Stimulated activated CD8-positive, alpha-beta memory T cell treated with anti-CD3 and anti-CD28 coated beads, Interleukin-2, amount 100 ng/mL, for 1 hour (primary cell): Measurements from ENCODE around the gene PRM2.
"Not testable (repeated sequence)": the region's sequence is repeated elsewhere in the genome, so short reads cannot be mapped to it uniquely, and the experiment has no call there.

Experiments
- DNase-seq, 2 donors: peaks; one replicate each; pipeline ENCODE4 v3.0.0-alpha.2; 2020; ENCODE audit warnings: low read depth in 2 of 2

PRM2 gene

DNA sequence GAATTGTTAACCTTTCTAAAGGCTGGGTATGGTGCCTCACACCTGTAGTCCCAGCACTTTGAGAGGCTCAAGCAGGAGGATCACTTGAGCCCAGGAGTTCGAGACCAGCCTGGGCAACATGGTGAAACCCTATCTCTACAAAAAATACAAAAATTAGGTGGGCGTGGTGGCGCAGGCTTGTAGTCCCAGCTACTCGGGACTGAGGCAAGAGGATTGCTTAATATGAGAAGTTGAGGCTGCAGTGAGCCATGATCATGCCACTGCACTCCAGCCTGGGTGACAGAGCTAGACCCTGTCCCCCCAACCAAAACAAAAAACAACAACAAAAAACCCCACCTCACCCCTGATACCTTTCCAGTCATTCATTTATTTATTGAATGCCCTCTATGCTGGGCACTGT lies 13.4 kb upstream of the PRM2 start:
- not testable (repeated sequence) for DNase-seq

DNA sequence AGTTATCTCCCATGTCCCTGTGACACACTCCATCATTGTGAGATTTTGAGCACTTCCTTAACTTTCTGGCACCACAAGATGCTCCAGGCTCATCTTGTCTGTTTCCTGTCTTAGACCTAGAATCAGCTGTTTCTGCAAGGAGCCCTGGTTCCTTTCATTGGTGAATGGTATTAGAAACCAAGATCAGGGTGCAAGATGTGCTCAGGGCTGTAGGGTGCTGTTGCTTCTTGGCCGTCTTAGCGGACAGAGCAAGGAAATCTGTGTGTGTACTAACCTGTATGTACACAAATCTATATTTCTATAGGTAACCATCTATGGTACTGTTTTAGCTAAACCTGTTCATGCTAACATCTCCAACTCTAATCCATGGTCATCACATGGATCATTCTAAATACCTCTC lies 12.9 kb upstream of the PRM2 start:
- DNase-seq = no peak

DNA sequence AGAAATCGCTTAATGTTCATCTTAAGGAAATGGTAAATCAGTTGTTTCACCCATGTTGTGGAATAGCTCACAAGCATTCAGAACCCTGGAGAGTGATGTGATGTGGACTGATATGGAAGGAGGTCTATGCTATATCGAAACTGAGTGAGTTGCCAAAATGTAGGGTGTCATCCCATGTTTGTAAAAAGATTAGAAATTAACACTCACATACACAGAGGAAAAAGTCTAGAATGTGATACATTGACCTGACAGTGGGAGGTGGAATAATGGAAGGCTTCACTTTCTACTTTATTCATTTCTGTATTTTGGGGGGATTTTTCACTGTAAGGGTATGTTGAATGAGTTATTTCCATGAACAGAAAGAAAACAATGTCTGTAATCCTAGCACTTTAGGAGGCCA lies 9.6 kb upstream of the PRM2 start:
- no peak for DNase-seq

DNA sequence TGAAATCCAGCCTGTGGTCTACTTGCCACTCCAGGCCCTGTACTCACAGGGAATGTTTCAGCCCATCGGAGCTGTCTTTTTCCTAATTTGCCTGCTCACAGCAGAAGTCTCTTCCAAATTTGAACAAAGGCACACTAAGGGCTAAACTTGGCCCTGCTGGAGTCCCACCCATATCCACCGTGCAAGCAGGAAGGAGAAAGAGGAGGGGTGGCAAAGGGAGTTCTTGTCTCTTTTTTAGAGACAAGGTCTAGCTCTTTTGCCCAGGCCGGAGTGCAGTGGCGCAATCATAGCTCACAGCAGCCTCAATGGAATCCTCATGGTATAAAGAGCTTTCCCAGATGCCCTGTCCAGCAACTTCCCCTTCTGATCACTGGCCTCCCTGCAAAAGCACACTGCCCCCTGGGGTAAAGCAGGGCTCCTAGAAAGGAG lies 7.6 kb upstream of the PRM2 start:
- no peak for DNase-seq

DNA sequence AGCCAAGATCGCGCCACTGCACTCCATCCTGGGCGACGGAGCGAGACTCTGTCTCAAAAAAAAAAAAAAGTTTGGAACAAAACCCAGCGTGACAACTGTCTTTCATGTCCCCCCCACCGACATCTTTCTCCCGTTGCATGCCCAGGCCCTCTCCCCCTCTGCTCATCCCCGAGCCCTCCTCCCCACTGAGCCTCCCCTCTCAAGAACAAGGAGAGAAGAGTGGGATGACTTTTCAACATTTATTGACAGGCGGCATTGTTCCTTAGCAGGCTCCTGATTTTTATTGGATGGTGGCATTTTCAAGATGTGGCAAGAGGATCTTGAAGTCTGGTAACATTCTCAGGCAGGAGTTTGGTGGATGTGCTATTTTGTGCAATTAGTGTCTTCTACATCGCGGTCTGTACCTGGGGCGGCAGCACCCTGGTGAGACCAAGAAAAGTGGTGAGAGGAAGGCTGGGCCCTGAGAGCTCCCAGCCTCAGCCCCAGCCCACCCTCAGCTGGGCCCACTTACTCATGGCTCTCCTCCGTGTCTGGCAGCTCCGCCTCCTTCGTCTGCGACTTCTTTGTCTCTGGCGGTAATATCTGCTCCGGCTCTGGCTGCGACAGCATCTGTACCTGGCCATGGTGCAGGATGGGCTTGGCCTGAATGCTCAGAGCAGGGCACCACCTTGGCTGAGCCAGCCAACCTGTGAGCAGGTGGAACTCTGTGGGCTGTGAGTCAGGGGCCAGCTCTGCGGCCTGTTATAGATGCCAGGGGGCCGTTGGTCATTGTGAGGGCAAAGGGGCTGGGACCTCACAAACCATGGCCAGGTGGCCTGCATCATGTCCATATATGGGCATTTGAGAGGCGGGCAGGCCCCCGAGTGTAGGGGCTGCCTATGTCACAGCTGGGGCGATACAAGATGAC lies 4.6 kb upstream of the PRM2 start, which contains the start of gene PRM1:
Gene PRM1 (minus strand): TSS at position 715 of the 907 bp plus-strand sequence. CDS start 92 bp downstream, at position 623.
- no peak for DNase-seq

DNA sequence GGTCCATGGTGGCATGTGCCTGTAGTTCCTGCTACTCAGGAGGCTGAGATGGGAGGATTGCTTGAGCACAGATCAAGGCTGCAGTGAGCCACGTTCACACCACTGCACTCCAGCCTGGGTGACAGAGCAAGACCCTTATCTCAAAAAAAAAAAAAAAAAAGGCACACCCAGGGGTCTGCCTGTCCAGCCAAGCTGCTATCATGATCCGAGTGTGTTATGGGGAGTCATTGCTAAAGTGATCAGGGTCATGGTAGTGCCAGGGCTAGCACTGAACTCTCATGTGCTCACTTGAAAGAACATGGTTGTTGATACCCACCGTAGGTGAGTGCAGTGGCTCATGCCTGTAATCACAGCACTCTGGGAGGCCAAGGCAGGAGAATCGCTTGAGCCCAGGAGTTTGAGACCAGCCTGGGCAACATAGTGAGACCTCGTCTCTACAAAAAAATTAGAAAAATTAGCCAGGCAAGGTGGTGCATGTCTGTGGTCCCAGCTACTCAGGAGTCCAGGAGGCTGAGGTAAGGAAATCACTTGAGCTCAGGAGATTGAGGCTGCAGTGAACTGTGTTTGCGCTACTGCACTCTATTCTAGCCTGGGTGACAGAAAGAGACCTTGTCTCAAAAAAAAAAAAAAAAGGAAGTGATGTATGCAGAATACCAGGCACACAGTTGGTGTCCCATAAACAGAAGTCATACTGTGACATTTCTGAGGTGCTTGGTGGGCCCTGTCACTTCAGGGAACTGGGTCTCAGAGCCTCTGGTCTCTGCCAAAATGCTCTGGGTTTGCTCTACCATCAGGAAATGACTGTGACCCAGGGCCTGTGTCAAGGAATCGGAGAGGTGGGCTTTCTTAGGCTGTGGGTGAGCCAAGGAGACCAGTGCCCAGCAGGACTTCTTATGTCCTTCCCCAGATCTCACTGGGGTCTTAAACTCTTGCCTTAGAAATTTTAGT lies 2.7 kb upstream of the PRM2 start:
- no peak for DNase-seq

DNA sequence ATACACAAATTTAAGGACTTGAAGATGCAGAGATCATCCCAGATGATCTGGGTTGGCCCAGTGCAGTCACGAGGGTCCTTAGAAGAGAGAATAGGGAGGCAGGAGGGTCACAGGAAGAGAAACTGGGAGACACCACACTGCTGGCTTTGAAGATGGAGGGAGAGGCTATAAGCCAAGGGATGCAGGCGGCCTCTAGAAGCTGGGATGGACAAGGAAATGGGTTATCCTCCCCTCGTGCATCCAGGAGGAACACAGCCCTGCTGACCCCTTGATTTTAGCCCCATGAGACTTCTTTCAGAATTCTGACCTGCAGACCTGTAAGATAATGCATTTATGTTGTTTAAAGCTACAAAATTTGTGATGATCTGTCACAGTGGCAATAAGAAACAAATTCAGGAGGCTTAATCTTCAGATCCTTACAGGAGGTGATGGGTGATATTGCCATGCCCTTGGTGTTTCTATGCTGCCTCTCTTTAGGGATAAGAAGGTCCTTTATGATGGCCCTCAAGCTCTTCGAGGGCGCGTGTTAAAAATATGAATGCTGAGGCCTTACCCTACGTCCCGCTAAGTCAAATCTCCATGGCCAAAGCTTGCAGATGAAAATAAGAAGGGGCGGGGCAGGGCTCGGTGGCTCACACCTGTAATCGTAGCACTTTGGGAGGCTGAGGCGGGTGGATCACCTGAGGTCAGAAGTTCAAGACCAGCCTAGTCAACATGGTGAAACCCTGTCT lies 1.5 kb upstream of the PRM2 start:
- DNase-seq = no peak

DNA sequence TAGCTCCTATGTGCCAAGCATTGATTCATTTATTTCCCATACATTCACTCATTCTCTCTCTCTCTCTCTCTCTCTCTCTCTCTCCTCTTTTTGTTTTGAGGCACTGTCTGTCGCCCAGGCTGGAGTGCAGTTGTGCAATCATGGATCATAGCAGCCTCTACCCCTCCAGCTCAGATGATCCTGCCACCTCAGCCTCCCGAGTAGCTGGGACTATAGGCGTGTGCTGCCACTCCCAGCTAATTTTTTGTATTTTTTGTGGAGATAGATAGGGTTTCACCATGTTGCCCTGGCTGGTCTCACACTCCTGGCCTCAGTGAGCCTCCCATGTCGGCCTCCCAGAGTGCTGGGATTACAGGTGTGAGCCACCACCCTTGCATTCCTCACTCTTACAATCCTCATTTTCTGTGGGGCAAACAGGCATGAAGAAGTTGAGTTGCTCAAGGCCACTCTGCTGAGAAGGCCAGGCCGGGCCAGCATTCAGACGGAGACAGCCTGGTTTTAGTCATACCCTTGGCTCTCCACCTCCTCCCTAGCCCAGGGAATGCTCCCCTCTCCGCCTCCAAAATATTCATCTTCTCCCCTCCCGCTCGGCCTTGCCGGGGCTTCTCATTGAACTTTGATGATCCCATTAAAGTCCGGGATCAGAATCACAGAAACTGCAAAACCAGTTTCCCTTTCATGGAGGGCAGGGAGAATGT lies 765 bp upstream of the PRM2 start:
- DNase-seq = no peak

DNA sequence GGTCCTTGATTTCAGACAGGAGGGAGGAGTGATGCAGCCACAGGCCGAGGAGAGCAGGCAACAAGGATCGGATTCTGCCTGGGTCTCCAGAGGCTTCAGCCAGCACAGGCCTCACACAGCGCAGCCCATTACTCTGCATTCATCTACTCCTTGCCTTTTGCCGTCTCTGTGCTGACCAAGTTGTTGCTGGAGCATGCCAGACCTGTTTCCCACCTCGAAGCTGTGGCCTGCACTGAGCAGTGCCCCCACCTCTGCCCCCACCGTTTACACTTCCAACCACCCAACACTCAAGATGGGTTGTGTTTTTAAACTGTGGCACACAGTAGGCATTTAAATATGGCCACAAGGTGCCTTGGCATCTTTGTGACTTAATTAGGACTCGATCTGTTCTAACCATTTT lies 1.3 kb downstream of the PRM2 start:
- no peak for DNase-seq

DNA sequence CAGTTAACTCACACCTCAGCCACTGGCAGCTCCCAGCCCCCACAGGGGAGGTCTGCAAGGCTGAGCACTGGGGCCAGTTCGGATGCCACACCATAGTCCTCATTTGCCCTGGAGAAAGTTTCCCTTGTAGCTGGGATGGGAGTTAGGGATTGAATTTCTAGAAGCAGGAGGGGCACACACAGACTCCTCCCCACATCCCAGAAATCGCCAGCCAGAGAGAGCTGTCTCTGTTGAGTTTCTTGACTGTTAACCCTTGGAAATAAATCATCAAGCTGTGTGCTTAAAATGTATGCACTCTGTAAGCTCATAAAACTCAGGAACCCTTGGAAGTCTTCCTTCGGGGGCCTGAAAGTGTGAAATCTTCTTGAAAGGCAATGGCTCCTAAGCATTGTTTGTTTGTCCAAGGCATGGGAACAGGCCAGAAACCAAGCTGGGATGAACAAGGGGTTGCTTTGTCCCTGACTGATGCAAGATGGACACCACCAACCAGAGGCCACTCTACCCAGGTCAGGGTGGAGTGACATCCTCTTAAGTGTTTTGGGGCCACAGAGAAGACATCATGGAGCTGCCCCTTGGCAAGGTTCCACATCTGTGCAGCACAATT lies 2.5 kb downstream of the PRM2 start:
- no peak for DNase-seq

DNA sequence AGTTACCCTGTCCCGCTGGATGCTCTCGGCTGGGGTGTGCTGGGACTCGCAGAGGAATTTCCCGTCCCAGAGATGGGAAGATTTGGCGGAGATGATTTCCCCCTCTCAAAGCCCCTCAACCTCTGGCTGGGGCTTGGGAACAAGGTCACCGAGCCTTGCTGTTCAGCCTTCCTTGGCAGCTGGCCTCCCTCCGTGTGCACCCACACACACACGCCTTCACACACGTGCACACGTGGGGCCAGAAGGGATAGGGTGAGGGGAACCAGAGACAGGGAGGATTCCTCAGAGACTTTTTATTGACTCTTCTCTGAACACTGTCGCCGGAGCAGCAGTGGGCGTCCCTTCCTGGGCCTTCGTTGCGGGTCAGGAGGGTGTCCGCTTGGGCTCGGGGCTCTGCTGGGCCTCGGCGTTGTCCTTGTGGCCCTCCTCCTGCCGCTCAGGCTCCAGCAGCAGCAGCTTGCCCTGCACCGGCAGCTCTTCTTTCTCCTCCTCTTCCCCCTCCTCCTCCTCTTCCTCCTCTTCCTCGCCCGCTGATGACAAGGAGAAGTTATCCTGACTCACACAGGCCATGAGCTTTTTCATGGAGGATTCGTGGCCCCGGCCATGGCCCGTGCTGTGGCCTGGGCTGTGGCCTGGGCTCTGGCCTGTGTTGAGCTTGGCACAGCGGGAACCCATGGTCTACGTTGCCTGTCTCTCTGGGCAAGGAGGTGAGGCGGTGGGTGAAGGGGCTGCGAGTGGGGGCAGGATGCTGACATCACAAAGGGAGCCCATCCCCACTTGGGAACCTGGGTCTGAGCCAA lies 3.2 kb downstream of the PRM2 start, which contains the start of gene PRM3:
Gene PRM3 (minus strand): TSS at position 709 of the 800 bp plus-strand sequence. CDS start 34 bp downstream, at position 675.
- DNase-seq = no peak

DNA sequence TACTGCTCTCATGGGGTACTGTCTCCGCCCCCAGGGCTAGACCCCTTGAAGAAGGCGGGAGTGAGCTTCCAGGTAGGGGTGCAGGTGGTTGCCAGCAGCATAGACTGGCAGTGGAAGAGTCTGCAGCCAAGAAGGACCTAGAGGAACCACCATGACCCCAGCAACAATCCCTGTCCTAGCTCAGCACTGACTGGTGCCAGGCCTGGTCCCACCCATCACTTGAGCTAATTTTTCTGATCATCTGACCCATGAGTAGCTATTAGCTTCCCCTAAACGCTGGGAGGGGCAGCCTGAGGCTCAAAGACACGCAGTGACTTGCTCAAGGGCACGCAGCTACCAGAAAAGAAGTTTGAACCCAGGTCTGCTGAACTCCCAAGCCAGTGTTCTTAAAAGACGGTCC lies 3.8 kb downstream of the PRM2 start:
- no peak for DNase-seq

DNA sequence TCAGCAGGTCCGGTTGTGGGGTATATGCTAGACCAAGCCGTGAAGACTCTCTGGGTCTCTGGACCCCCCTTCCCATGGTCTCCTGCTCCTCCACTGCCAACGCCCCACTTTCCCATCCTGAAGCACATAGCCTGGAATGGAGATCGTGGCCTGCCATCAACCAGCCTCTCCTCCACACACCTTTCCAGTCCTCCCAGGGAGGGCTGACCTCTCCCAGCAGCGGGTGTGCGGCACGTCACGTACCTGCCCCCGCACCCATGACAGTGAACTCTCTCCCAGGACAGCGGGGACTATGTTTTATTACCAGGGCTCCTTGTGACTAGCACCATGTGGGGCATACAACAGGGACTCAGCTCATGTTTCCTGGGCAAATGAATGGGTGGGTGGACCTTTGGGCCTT lies 4.7 kb downstream of the PRM2 start:
- no peak for DNase-seq

DNA sequence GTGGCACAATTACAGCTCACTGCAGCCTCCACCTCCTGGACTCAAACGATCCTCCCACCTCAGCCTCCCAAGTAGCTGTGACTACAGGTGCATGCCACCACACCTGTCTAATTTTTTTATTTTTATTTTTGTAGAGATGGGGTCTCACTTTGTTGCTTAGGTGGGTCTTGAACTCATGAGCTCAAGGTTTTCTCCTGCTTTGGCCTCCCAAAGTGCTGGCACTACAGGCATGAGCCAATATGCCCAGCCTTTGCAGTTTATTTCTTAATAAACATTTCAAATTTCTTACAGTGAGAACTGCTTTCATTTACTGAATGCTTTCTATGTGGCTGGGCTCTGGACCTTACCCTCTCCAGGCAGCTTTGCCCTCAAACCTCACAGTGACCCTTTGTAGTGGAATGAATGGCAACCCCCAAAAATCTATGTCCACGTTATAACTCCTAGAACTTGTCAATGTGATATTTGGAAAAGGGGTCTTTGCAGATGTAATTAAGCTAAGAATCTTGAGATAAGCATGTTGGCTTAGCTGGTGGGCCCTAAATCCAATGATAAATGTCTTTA lies 5.6 kb downstream of the PRM2 start:
- DNase-seq = no peak

DNA sequence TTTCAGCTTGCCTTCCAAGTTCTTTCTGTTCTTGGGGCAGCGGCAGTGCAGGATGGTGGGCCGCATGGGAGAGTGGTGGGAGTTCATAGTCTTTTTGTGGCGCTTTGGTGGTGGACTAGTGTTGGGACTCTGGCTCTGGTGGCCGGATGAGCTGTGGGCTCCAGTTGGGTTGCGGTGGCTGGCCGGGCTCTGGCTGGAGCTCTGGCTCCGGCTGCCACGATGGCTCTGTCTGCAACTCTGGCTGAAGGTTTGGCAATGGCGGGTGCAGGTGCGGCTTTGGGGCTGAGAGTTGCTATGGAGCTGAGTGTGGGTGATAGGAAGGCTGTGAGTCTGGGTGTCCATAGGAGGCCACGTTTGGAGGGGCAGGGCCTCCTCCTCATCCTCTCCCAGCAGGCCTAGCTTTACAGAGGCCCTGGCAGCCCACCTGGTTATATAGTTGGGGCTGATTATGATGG lies 7.3 kb downstream of the PRM2 start, which contains the start of gene TNP2:
Gene TNP2 (minus strand): TSS at position 405 of the 455 bp plus-strand sequence. CDS start 63 bp downstream, at position 342.
- DNase-seq = no peak

DNA sequence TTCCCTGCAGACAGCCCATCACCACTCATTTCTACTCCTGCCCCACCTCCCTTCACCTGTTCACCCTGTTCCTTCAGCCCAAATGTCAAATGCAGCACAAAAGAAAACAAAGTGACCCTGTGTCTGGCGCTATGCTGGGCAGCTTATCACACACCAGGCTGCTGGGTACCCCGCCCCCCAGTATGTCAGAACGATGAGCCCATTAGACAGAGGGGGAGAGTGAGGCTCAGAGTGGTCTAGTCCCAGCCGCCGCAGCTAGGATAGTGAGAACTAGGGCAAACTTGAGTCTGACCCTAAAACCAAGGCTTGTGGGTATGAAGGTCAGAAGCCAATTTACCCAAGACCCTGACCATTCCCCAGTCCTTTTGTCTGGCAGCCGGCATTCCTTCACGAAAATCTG lies 11.2 kb downstream of the PRM2 start:
- no peak for DNase-seq

DNA sequence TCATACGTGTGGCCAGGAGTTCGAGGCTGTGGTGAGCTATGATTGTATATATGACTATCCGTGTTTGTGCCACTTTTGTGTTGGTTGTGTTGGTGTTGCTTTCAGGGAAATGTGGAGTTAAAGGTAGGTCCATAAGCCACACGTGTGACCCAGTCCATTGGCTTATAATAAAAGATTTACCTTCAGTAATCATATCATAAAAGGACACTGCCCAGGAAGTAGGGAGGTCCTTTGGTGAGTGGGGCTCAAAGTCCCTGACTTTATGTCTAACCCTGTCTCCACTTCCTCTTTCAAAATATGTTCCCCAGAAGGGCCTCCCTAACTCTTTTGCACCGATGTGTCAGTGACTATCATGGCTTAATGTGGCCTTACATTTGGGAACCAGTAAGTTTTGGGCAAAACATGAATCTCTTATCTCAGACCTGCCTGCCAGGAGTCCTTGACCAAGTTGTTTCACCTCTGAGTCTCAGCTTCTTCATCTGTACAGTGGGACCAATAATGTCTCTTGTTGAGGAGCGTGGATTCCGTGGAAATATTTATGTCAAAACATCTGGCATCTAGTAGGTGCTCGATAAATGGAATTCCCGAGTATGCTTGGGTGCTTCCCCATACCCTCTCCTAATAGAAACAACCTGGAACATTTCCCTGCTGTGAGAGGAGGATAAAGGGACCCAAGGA lies 12.0 kb downstream of the PRM2 start:
- DNase-seq = no peak

DNA sequence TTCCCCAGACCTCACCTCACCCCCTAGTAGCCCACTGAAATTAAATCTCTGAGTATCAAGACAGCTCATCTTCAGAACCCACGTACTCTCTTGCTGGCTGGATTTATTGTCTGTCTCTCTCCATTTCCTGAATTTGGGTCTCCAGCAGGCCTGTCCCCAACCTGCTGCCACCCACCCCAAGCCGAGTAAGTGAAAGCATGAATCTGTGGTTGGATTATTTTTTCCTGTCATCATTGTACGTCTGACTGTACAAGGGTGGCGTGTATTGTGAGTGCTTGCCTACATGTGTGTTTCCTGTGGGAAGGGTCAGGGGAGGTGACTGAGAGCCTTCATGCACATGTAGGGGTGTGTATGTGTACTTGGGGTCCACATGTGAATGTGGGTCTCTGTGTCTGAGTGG lies 12.5 kb downstream of the PRM2 start:
- DNase-seq = no peak

DNA sequence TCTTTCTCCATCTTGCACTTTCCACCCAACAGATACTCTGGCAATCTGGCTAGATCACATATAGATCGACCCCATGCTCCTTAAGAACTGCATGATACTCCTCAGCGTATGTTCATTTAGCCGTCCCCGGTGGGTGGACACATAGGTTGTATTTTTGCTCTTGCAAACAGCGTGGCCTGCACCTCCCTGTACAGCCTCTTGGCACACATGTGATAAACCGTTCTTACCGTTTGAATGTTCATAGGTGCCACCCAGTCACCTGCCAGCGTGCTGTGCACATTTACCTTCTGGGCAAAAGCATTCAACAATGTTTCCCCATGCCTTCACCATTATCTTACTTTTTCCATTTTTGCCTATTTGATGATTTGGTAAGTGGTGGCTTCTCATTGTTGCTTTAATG lies 13.4 kb downstream of the PRM2 start:
- DNase-seq = no peak
